T1000 (cell line): Measurements from ENCODE around the gene HPSE2.

Experiments
- DNase-seq: peaks from one replicate; lab custom pipeline; 2025; ENCODE audit warnings: mixed read lengths; lab: John Stamatoyannopoulos, UW

Gene HPSE2

DNA sequence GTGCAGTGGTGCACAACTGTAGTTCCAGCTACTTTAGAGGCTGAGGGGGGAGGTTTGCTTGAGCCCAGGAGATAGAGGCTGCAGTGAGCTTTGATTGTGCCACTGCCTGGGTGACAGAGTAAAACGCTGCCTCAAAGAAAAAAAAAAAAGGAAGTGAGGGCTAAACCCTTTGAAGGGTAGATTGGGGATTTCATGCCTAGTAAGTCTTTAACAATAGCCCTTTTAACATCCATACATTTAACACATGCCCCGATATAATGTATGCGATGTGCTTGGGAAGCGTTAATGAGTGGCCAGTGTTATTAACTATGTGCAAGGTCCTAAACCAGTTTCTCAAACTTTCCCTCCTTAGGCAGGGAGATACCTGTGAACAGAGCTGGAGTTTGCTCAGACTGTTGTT, 559.8 kb downstream of the HPSE2 start:
- DNase-seq = no peak

DNA sequence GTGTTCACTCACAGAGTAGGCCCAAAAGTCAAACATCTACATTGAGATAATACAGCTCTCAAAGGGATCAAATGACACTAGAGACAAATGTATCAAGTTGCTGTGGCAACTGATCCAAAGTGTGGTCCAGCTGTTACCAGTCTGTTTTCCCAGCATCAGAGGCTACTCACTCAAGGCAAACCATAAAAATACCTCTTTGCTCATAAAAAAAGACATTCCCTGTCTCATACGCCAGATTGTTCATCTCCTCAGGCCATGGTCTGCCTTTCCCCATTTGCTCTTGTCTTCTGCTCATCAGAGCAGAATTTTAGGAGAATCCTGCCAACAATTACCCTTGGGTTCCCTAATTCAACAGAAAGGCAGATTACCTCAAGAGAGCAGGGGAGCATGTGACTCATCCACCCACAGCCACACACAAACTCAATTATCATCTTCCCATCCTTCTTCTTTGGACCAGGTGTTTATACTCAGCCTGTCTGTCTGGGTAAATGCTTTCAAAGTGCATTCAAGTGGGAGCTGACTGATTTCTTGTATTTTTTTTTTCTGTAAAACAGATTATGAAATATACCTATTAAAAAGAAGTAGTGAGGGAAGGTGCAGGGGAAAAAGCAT, 562.4 kb downstream of the HPSE2 start:
- DNase-seq = no peak

DNA sequence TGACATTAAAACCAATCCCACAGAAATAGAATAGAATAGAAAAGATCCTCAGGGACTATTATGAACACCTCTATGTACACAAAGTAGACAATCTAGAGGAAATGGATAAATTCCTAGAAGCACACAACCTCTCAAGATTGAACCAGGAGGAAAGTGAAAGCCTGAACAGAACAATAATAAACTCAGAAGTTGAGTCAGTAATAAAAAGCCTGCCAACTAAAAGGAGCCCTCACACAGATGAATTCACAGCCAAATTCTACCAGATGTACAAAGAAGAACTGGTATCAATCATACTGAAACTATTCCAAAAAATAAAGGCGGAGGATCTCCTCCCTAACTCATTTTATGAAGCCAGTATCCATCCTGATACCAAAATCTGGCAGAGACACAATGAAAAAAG, 568.6 kb downstream of the HPSE2 start:
- DNase-seq = no peak

DNA sequence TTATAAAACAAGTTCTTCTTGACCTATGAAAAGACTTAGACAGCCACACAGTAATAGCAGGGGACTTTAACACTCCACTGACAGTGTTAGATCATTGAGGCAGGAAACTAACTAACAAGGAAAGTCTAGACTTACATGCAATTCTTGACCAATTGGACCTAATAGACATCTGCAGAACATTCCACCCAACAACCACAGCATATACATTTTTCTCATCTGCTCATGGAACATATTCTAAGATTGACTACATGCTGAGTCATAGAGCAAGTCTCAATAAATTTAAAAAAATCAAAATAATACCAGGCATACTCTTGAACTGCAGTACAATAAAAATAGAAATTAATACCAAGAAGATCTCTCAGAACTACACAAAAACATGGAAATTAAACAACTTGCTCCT, 569.4 kb downstream of the HPSE2 start:
- no peak for DNase-seq

DNA sequence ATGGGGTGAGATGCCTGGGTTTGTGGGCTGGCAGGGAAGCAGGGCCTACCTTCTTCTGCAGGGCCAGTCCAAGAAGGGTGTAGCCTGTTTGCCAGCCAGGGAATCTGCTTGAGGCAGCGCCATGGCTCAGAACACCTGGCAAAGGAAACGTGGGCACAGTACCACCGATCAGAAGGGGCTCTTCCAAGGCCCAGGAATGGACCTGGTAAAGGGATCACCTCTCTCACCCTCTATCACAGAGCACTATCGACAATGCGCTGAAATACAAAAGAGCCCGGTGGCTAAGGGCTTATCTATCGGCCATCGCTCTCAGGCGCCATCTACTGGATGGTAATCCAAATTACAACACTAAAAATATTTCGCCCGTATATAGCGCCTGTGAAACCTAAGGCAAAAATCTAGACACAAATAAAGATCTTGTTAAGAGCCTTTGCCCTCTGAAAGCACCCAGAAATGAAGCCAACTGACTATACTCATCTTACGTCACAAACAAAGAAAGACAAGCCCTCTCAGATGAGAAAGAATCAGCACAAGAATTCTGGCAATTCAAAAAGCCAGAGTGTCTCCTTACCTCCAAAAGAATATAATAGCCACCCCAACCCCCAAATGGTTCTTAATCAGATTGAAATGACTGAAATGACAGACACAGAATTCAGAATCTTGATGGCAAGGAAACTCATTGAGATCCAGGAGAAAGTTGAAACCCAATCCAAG, 571.2 kb downstream of the HPSE2 start:
- DNase-seq = no peak

DNA sequence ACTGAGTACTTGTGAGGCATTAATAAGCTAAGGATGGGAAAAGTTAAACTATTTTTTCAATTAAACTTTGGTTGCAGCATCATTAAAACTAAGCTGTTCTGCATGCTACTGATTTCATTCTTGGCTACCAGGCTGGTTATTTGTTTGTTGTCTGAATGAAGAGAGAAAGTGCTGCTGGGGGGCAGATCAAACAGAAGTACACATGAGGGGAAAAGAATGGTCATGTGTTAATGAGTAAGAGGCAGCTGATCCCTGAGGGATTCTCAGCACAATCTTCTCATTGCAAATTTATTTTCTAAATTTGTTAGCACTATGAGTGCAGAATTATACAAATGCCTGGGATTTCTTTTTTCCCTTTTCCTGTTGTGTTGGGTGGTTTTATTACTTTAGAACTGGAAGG, 575.7 kb downstream of the HPSE2 start:
- no peak for DNase-seq

DNA sequence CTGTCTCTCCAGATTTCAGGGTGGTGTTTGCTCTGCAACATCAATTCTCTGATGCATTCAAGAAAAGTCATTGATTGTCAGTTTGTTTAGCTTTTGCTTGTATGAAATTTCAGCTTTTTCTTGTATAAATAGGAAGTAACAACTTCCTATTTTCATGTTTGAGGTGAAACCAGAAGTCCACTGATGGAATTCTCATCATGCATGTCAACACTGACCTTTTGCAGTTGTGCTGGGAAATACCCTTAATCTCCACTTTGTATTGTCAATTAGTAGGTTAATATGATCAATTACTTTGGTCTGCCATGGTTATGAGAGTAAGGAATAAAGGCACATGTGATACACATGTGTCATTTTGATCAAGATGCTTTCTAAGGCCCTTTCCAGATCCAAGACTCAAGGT, 580.2 kb downstream of the HPSE2 start:
- DNase-seq = no peak

DNA sequence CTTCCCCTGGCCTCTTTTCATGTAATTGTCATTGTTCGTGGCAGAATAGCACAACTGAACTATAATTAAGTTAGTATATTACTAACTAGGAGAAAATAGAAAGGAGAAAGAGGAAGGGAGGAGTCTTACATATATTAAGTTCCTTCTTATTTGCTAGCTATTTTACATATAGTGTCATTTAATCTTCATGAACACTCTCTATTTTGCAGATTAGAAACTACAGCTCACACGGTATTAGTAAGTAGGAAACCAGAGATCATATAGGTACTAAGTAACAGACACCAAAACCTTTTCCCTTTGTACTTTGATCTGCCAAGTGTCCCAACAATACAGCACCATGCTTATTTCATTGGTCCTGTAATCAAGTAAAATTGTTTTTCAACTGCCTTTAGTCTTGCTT, 586.5 kb downstream of the HPSE2 start:
- DNase-seq = no peak

DNA sequence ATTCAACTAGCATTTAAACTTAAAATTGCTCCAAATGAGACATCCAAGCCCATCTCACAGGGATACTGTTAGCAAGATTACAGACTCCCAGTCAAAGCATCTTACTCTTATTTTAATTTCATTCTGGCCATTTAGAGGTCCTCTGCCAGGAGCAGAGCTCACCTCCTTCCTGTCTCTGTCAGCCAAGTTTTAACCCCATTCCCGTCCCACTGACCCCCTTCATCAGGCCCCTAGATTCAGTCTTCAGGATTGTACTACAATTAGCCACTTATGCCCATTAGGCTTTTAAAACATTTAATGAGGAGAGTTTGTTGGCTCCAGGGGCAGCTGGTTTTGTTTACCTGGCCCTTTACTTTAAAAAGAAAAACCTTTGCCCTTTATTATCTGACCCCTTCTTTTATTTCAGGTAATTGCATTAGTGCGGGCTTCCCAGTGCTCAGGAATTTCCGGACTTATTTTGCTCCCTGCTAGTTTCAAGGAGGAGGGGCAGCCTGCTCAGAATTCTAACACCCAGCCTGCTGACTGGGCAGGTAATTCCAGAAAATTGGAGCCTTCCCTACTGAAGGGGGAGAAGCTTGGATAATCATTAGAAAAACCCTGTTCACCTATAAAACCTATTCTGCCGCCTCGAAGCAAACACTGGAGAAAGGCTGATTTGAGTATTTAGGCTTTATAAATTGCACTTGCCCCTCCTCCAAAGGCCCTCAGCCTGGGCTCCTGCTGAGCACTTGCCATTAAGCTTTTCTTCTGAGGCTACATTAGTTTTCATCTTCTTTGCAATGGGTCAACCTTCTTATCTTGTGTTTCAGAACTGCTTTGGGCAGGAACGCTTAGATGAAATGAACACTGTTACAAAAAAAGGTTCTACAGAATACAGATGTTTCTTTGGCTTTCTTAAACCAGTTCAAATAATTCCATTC, 588.4 kb downstream of the HPSE2 start:
- no peak for DNase-seq

DNA sequence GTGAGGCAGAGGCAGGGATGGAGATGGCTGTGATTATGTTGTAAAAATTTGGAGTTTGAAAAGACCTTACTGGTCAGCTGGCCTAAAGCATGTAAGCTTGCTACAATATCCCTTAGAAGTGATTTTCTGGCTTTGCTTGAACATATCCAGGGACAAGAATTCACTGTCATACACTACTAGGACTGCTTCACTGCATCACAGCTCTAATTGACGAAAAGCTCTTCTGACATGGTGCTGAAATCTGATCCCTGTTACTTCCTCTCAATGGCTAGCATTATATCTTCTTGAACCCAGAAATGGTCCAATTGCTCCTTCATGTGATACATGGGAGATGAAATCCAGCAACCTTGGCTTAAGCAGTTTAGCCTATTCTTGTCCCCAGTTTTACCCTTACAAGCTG, 591.2 kb downstream of the HPSE2 start:
- no peak for DNase-seq

DNA sequence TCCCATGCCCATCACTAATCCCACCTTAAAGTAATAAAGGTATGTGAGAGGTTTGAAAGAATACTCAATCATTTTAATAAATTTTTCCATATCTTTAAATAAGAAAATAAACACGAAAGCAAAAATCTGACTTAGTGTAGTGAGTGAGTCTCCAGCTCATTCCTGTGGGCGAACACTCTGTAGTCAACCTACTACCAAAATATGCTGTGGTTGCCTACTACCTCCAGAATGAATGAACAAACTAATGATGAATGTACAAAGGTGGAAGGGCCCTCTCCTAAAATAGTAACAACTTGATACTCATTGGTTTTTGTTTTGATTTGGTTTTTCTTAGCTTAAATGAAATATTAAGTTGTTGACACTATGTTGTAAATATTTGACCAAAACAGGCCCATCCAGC, 593.4 kb downstream of the HPSE2 start:
- no peak for DNase-seq

DNA sequence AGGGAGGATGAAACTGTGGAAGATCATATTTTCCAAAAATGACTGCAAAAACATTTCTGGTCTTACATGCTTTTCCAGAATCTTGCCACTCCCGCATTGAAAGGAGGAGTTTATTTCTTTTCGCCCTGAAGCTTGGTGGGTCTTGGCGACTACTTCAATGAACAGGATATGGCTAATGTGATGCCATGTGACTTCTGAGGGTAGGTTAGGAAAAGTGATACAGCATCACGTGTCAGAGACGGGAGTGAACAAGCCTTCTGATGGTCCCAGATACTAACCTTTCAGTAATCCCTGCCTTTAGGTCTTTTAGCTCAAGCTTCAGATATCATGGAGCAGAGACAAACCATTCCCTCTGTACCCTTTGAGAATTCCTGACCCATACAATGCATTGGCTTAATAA, 596.7 kb downstream of the HPSE2 start:
- no peak for DNase-seq

DNA sequence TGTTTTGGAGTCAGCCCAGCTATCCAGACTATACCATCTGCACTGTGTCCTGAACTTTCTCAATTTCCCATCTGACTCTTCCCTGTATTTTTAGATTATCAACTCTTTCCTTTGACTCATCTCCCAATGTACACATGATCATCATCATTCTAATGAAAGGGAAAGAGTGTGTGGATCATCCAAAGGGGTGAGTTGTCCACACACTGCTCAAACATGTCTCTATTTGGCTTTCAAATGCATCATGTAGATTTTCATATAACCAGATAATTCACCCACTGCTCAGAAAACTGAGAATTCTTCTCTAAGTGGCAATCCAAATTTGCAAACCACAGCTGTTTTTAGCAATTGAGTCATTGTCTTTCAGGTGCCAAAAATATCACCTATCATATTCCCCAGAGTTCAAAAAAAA, 598.7 kb downstream of the HPSE2 start:
- DNase-seq = no peak

DNA sequence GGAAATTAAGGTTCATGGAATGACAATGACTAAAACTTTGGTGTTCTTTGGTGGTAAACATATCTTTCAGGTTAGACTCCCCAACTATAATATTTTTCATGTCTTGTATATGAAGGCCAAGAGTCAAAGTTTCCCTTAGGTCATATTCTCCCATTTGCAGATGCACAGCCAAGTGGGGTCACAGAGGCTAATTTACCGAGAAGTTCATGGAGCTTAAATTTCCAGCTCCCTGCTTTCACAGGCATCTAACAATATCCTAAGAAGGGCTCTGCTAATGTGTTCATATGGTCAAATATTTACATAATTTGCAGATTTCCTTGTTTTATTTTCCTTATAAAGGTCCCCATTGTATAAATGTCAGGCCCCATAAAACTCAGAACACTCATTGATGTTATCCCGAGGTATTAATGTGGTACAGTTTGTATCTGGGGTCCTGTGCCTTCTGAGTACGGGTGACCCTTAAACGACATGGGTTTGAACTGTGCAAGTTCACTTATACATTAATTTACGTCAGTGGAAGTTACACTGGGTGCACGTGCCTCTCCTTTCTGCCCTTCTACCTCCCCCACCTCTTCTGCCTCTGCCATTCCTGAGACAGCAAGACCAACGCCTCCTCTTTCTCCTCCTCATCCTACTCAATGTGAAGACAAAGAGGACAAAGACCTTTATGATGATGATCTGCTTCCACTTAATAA, 603.0 kb downstream of the HPSE2 start:
- DNase-seq = no peak

DNA sequence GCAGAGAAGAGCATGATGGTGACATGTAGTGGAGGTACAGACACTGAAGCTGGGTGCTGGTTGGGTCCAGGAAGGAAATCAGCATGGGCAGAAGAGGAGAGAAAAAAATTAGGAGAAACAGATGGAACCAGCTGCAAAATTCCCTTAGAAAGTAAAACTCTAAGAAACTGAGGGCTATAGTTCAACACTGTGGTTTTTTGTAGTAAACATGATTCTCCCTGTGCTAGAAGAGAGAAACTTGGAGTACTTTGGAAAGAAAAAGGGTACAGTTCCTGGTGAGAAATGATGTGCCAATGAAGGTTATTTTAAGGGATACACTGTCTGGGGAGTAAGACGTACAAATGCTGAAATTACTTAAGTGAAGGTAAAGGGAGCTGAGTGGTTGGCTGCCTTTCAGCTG, 607.4 kb downstream of the HPSE2 start:
- DNase-seq = no peak

DNA sequence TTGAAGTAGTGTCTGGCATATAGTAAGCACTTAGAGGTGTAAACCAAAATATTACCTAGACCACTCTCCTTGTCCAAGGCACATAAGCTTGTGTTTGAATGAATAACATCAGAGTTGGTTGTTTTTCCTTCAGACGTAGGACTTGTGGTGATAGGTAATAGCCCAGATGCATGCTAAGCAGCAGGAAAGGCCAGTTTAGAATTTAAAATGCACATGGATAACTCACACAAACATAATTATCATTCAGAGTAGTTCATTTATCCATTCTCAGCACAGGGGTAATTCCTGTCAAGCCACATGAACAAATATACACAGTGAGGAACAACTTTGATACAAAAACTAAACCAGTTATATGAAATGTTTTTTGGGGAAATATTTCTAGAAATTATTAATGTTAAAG, 607.9 kb downstream of the HPSE2 start:
- DNase-seq = no peak

DNA sequence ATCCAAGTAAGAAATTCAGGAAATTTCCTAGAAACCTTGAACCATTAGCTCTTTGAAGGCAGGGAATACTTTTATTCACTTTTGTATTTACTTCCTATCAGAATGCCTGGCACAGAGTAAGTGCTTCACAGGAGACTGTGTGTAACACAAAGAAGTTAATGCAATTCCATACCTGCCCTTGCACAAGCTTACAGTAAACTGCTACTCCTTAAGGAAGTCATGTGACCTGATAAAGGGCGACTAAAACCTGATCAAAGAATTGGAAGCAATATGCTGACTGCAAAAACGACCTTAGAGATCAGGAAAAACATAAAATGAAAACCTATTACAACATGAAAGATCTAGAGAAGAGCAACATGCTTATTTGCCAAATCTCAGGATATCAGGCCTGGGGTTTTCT, 610.7 kb downstream of the HPSE2 start:
- DNase-seq = no peak

DNA sequence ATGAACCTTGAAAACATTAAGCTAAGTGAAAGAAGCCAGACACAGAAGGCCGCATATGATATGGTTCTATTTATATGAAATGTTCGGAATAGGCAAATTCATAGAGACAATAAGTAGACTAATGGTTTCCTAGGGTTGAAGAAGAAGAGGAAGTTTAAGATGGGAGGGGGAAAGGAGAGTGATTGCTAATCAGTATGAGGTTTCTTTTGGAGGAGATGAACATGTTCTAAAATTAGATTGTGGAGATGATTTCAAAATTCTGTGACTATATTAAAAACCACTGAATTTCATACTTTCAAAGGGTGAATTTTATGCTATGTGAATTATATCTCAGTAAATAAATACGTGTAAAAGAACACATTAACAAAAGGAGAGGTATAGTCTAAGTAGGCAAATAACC, 612.5 kb downstream of the HPSE2 start:
- no peak for DNase-seq

DNA sequence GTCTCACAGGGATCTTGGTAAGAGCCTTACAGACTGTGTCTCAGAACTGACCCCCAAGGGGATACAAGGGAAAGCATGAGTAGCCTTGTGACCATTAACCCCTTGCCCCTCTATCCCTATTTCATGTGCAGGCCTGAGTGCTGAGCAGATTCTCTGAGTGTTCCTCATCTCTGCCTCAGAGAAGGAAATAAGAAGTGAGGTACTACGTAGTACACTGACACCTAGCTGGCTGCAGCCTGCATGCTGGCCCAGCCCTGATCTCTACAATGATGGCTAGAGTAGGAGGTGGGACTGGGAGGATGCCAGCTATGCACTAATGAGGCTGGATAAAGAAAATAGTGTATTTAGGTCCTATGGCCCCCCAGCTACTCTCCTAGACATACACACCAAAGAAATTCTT, 614.0 kb downstream of the HPSE2 start:
- DNase-seq = no peak

DNA sequence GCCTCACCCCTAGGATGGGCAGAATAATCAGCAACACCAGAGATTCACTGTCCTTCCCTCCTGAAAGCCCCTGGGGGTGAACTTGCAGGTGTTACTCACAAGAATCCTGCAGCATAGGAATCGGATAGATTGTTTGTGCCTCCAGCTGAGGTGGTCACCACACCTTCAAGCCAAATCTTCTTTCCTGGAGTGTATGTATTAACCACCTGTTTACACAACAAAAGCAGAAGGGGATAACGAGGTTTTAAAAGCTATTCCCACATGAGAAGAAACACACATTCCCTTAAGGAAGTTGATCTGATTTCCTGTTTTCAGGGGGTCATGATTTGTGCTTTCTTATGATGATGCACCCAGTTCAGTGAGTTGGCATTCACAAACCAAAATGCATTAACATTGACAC, 615.1 kb downstream of the HPSE2 start:
- no peak for DNase-seq

DNA sequence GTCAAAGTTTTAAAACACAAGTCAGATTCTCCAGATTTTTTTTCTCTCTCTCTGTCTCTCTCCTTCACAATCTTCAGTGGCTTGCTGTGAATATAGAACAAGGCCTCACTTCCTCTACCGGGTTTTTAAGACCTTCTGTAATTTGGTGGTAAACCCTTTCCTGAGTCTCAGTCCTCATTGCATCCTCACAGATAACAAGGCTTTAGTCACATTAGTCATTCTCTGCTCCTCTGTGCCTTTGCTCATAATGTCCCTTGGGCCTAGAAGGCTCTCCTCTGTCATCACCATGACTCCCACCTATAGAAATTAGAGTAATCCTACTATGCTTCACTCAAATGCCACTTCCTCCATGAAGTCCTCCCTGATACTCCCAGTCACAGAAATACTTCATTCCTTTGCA, 616.2 kb downstream of the HPSE2 start:
- DNase-seq = no peak

DNA sequence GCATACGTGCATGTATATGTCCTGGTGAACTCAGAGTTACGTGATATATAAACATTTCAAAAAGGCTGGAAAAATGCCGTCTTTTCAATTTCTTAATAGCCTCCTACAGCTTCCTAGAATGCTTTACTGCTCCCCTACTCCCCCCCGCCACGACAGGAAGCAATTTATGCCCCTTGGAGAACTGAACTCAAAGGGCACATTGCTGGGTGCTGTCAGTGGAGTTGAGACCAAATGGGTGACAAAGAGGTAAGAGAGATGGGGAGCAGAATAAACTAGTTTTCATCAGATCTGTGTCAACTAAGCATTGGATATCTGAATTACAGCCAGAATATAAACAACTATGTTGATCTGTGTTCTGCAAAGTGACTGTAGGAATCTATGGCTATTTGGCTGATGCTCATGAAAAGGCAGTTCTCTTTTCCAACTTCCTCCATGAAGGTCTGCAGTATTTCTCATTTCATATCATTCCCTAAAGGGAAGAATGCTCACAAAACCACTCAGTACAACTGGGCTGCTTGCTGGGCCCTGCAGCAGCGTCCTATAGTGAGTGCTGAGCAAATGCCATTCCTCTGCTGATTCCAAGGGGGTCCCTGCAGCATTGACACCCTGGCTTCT, 617.6 kb downstream of the HPSE2 start:
- DNase-seq = no peak
